Astrocyte (in vitro differentiated cells and primary cell): Measurements from ENCODE around the gene RETREG3. TPM values are rescaled to one million over a fixed set of nuclear protein-coding genes. Genes with fewer than 3 reads are reported as not detected.
A peak's percentile ranks its signal among the peaks of the same experiment; 100 is the strongest.

Experiments used
- DNase-seq: peaks from one replicate; pipeline ENCODE4 v3.0.0-alpha.2; 2010; ENCODE audit warnings: low read depth
- FAIRE-seq: peaks from 2 replicates; lab custom pipeline; 2011; peaks lifted over from hg19 to GRCh38; lab: Jason Lieb, UNC
- H2AFZ ChIP-seq: 2 replicates; pipeline ENCODE4 v1.6.0; 2012; ENCODE audit warnings: low read depth, low read length, inconsistent platforms
- H3K27ac ChIP-seq: 2 replicates; pipeline ENCODE4 v1.5.1; 2011; ENCODE audit warnings: low read depth, low read length, inconsistent platforms
- H3K27me3 ChIP-seq: 2 replicates; pipeline ENCODE4 v1.6.0; 2011; ENCODE audit warnings: low read length, inconsistent platforms; ENCODE audit not compliant: insufficient read depth
- H3K36me3 ChIP-seq: 2 replicates; pipeline ENCODE4 v1.5.1; 2011; ENCODE audit warnings: low read length, inconsistent platforms; ENCODE audit not compliant: insufficient read depth
- H3K4me1 ChIP-seq: 2 replicates; pipeline ENCODE4 v1.5.1; 2011; ENCODE audit warnings: low read length, inconsistent platforms; ENCODE audit not compliant: insufficient read depth
- H3K4me2 ChIP-seq: 2 replicates; pipeline ENCODE4 v1.6.0; 2012; ENCODE audit warnings: low read length, inconsistent platforms
- H3K4me3 ChIP-seq: 2 replicates; pipeline ENCODE4 v1.5.1; 2011; ENCODE audit warnings: low read depth, mild to moderate bottlenecking, low read length, inconsistent platforms; ENCODE audit not compliant: insufficient read depth
- H3K79me2 ChIP-seq: 2 replicates; pipeline ENCODE4 v1.6.0; 2012; ENCODE audit warnings: mild to moderate bottlenecking, low read length, inconsistent platforms; ENCODE audit not compliant: insufficient read depth
- H3K9ac ChIP-seq: 2 replicates; pipeline ENCODE4 v1.6.0; 2012; ENCODE audit warnings: mild to moderate bottlenecking, low read length, inconsistent platforms
- H3K9me3 ChIP-seq: 2 replicates; pipeline ENCODE4 v1.5.1; 2012; ENCODE audit warnings: low read depth, mild to moderate bottlenecking, low read length, inconsistent platforms; ENCODE audit not compliant: insufficient read depth
- H4K20me1 ChIP-seq: 2 replicates; pipeline ENCODE4 v1.6.0; 2012; ENCODE audit warnings: low read length, inconsistent platforms; ENCODE audit not compliant: insufficient read depth
- H3K27ac Mint-ChIP-seq: one replicate; pipeline ENCODE4 v1.8.0; 2021; ENCODE audit warnings: mild to moderate bottlenecking, mixed read lengths; ENCODE audit not compliant: unreplicated experiment
- H3K27me3 Mint-ChIP-seq: one replicate; pipeline ENCODE4 v1.8.0; 2021; ENCODE audit warnings: low read depth, mixed read lengths; ENCODE audit not compliant: unreplicated experiment
- H3K36me3 Mint-ChIP-seq: one replicate; pipeline ENCODE4 v1.8.0; 2021; ENCODE audit warnings: low read depth, mixed read lengths; ENCODE audit not compliant: unreplicated experiment
- H3K4me1 Mint-ChIP-seq: one replicate; pipeline ENCODE4 v1.8.0; 2021; ENCODE audit warnings: low read depth, mixed read lengths; ENCODE audit not compliant: unreplicated experiment
- H3K4me3 Mint-ChIP-seq: one replicate; pipeline ENCODE4 v1.8.0; 2021; ENCODE audit warnings: mild to moderate bottlenecking, moderate library complexity, mixed read lengths; ENCODE audit not compliant: unreplicated experiment
- H3K9me3 Mint-ChIP-seq: one replicate; pipeline ENCODE4 v1.8.0; 2021; ENCODE audit warnings: mild to moderate bottlenecking, mixed read lengths; ENCODE audit not compliant: unreplicated experiment
- EZH2 ChIP-seq: IDR thresholded peaks from 2 replicates; pipeline ENCODE4 v1.6.1; 2012; ENCODE audit warnings: mild to moderate bottlenecking, low read length, inconsistent platforms; ENCODE audit not compliant: insufficient read depth
- total RNA-seq: library from RNA; stranded (reverse); gene quantifications from 2 replicates; pipeline ENCODE4 v1.2.1, GENCODE V29; 2021
- TF ChIP-seq, protein P1 (sequence below): IDR thresholded peaks from 2 replicates; pipeline ENCODE4 v1.5.1; 2011; ENCODE audit warnings: low read depth, mild to moderate bottlenecking, inconsistent platforms, low read length, moderate library complexity; ENCODE audit not compliant: insufficient read depth

The RETREG3 gene
- total RNA-seq, 1 donor from 2014 or later, result 54.3 TPM

DNA sequence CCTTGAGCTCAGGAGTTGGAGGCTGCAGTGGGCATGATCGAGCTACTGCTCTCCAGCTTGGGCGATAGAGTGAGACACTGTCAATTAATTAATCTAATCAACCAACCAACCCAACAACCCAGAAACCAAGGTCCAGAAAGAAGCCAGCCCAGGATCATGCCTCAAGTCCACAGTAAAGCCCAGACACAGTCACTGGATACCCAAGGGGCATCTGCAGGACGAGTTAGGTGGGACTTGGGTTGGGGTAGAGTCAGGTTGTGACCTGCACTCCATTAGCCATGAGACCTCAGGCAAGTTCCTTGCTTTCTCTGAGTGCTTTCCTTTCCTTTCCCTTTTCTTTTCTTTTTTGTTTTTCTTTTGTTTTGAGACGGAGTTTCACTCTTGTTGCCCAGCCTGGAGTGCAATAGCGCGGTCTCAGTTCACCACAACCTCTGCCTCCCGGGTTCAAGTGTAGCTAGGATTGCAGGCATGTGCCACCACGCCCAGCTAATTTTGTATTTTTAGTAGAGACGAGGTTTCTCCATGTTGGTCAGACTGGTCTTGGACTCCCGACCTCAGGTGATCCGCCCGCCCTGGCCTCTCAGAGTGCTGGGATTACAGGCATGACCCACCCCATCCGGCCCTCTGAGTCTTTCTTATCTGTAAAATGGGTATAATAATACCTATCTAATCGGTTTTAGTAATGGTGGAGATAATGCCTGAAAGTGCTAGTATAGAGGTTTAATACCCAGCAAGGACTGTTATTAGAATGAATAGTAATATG lies 60.0 kb downstream of the RETREG3 start:
- Histone ChIP-seq H3K9ac (no peak overlapping the region), H3K36me3 (no peaks in the 10 kb centered on the region), H3K79me2 (peaks cover 15% of the 10 kb centered on the region), H3K9me3 (no peaks in the 10 kb centered on the region), H3K4me2 (peak overlapping the region; percentile 78), H3K4me3 (no peak overlapping the region), H3K4me1 (peaks cover 8% of the 10 kb centered on the region), H4K20me1 (peaks cover 9% of the 10 kb centered on the region), H3K27ac (no peak overlapping the region), H2AFZ (no peak overlapping the region), H3K27me3 (no peaks in the 10 kb centered on the region)
- Mint-ChIP-seq H3K9me3 (no peaks in the 10 kb centered on the region), H3K4me1 (peaks cover 6% of the 10 kb centered on the region), H3K36me3 (peaks cover 2% of the 10 kb centered on the region), H3K27me3 (peaks cover 2% of the 10 kb centered on the region), H3K27ac (peak overlapping the region; percentile 41), H3K4me3 (peak overlapping the region; percentile 50)
- DNase-seq, result no peak
- TF ChIP-seq, protein P1, sequence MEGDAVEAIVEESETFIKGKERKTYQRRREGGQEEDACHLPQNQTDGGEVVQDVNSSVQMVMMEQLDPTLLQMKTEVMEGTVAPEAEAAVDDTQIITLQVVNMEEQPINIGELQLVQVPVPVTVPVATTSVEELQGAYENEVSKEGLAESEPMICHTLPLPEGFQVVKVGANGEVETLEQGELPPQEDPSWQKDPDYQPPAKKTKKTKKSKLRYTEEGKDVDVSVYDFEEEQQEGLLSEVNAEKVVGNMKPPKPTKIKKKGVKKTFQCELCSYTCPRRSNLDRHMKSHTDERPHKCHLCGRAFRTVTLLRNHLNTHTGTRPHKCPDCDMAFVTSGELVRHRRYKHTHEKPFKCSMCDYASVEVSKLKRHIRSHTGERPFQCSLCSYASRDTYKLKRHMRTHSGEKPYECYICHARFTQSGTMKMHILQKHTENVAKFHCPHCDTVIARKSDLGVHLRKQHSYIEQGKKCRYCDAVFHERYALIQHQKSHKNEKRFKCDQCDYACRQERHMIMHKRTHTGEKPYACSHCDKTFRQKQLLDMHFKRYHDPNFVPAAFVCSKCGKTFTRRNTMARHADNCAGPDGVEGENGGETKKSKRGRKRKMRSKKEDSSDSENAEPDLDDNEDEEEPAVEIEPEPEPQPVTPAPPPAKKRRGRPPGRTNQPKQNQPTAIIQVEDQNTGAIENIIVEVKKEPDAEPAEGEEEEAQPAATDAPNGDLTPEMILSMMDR, result no peak
- no peak for TF ChIP-seq EZH2
- FAIRE-seq, result no peak

DNA sequence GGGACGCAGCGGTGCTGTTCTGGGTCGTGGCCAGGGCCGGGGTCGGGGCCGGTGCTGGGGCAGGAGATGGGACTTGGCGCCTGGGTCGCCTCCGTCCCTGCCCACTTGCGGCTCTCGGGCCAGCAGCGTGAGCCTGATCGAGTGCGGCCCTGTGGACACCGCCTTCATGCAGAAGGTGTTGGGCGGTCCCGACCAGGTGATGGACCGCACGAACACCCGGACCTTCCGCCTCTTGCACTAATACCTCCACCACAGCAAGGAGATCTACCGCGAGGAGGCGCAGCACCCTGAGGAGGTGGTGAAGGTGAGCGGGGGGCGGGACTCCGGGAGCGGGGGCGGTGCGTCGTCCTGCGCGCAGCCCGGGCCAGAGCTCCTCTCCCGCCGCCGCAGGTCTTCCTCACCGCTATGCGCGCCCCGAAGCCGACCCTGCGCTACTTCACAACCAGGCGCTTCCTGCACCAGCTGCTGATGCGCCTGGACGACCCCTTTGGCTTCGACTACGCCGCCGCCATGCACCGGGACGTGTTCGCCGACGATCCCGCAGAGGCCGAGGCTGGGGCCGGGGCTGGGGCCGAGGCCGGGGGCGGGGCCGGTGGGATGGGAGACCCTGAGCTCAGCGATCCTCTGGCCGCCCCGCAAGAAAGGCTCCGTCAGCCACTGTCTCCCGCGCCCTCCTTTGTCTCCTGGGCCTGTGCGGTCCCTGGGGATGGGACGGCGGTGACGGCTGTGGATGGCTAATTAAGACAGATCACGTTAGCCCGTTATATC lies 60.9 kb downstream of the RETREG3 start:
- Mint-ChIP-seq H3K27me3 (peaks cover 2% of the 10 kb centered on the region), H3K9me3 (no peaks in the 10 kb centered on the region), H3K27ac (no peak overlapping the region), H3K4me3 (peak overlapping the region; percentile 54), H3K36me3 (peaks cover 2% of the 10 kb centered on the region), H3K4me1 (peaks cover 5% of the 10 kb centered on the region)
- peaks cover under 1% of the 10 kb centered on the region for H3K4me1 ChIP-seq
- no peak overlapping the region for H3K27ac ChIP-seq
- no peaks in the 10 kb centered on the region for H3K9me3 ChIP-seq
- no peaks in the 10 kb centered on the region for H3K27me3 ChIP-seq
- peak overlapping the region; percentile 78 for H3K4me2 ChIP-seq
- peaks cover 5% of the 10 kb centered on the region for H3K79me2 ChIP-seq
- H4K20me1 ChIP-seq, result peaks cover 9% of the 10 kb centered on the region
- no peak for DNase-seq
- no peaks in the 10 kb centered on the region for H3K36me3 ChIP-seq
- no peak for FAIRE-seq
- TF ChIP-seq EZH2, result no peak
- TF ChIP-seq, protein P1, result peak; percentile 7
- no peak overlapping the region for H3K4me3 ChIP-seq
- H2AFZ ChIP-seq, result peak overlapping the region; percentile 47
- H3K9ac ChIP-seq, result no peak overlapping the region
